Superior temporal gyrus (tissue), 1 donor: ENCODE measurements around the gene ADAMTS17.

ENCODE experiments used
- DNase-seq: peaks from one replicate; pipeline ENCODE4 v3.0.0-alpha.2; 2016; ENCODE audit errors: extremely low spot score

ADAMTS17 gene

GRCh38 chr15:100108846-100109245, 232.9 kb downstream of the ADAMTS17 start:
- no peak for DNase-seq

- no peak for DNase-seq
Observed at GRCh38 chr15:100108346-100108745, 233.4 kb downstream of the ADAMTS17 start.

DNA sequence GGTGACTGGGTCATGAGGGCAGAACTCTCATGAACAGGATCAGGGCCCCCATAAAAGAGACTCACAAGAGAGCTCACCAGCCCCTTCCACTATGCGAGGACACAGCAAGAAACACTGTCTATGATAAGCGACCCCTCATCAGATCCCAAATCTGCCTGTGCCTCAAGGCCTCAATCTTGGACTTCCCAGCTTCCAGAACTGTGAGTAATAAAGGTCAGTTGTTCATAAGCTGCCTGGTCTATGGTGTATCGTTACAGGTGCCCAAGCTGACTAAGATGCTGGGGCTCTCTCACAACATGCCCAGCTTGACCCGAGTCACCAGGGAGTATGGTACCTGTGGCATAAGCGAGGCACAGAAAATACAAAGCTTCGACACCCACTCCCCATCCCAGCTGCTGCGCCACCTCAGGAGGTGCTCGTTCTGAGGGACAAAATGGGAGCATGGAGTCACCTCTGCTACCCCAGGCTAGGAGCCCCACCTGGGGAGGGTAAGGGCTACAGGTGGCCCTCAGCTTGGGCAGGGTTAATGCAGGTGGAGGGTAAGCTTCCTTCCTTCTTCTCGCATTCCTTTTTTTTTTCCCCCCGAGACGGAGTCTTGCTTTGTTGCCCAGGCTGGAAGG, 234.1 kb downstream of the ADAMTS17 start:
- DNase-seq: no peak

DNA sequence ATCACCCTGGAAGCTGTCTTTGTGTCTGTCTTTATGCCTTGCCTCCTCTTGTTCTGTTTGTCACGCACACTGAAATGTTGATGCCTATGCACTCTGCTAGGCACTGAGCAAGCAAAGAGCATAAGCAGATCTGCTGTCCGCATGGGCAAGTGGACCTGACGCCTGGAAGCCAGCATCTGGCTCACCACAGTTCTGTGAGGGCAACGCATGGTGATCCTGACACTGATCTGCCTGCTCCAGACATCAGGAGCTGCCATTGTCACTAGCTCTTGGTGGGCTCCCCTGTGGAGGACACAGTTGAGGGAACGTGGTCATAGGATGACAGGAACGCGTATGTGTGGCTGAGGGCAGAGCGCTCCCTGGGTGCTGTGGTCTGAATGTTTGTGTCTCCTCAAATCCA, 234.6 kb downstream of the ADAMTS17 start:
- no peak for DNase-seq

GRCh38 chr15:100106732-100107131, 235.0 kb downstream of the ADAMTS17 start:
- DNase-seq: no peak

- DNase-seq: no peak
Observed at GRCh38 chr15:100105101-100105500, 236.7 kb downstream of the ADAMTS17 start.

- no peak for DNase-seq
Observed at GRCh38 chr15:100104245-100104644, 237.5 kb downstream of the ADAMTS17 start.

DNA sequence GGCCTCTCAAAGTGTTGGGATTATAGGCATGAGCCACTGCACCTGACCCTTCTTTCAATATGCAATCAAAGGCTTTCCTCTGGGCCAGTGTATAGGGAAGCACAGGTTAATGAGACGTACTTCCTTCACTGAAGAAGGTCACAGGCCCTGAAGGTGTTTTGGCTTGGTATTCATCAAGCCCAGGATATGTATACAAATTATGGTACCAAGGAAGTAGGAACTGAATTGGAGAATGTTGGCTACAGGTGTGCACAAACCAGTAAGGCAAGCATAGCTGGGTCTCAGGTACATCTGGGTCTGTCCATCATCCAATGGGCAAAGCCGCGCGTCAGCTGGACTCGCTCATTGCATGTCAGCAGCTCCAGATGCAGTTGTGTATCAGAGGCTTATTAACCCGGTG, 237.9 kb downstream of the ADAMTS17 start:
- DNase-seq: no peak

DNA sequence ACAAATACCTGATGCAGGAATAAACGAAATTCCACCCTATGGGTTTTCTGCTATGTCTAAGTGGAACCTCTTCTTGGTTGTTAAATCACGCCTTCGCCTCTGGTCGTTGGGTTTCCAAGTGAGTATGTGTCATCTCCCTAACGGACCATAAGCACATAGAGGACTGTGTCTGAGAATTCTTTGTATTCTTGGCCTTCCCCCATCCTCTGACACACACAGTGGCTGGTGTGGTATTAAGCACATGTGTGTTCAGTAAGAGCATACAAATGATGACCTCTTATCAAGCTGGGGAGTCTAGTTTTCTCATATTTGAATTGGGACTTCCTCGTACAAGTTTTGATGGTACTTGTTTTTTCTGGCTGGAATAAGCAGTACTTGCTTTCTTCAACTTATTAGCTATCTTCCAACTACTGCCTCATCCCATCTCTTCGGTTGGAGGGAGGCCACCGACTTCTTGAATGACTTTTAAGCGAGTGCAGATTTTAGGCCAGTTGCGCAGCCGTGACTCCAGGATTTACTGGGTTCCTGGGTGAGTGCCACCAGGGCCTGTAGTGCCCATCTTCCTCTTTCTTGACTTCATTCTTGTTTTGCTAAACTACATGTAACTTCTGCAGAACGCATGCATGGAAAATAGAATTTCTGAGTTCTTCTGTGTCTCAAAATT, 240.2 kb downstream of the ADAMTS17 start:
- DNase-seq: no peak

DNA sequence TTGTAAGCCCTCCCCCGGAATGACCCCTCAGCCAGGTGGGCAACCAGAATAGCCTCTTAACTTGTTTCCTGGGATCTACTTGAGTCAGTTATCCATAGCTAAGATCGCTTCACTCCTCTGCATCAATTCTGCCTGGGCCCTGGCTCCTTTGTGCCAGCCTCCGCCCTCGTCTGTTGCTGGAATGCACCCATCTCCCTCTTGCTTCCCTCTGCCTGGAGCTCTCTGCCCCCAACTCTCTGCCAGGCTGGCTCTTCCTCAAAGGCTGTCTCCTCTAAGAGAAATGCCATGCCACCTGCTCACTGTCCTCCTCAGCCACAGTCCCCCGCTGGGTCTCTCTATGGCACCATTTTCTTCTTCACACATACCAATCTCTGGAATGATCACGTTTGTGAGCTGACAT, 240.8 kb downstream of the ADAMTS17 start:
- no peak for DNase-seq

DNA sequence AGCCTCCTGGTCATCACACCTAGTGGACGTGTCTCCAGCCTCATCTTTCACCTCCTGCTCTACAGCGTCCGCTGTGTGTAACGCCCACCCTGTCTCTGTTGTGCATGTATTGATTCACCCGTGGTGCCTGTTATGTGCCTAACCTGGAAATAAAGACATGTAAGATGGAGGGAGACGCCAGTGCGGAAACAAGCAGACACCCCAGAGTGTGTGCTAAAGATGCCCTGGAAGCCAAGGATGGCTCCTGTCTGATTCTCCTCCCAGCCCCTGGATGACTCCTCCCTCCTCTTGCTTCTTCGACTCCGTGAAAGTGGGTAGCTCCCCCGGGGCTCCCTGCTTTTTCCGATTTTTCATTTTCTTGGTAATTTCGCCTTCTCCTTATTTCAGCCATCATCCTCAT, 241.8 kb downstream of the ADAMTS17 start:
- no peak for DNase-seq

DNA sequence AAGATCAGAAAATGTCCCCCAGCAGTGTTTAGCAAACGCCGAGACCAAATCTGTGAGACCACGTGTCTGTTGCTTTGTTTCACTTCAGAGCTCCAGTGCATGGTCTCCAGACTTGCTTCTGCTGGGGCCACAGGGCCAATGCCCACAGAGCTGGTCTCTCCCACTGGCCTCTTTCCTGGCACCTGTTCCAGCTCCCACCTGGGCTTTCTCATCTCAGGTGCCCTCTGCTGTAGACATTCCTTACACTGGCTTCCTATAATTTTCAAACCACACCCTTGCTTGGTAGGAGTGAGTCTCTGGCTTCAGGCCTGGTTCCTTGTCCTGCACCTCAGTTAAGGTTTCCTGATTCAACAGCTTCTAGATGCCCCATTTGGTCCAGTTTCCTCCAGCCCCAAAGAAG, 243.1 kb downstream of the ADAMTS17 start:
- no peak for DNase-seq

GRCh38 chr15:100097342-100098127, 244.2 kb downstream of the ADAMTS17 start:
- no peak for DNase-seq

GRCh38 chr15:100096700-100097099, 245.1 kb downstream of the ADAMTS17 start:
- DNase-seq: no peak

DNA sequence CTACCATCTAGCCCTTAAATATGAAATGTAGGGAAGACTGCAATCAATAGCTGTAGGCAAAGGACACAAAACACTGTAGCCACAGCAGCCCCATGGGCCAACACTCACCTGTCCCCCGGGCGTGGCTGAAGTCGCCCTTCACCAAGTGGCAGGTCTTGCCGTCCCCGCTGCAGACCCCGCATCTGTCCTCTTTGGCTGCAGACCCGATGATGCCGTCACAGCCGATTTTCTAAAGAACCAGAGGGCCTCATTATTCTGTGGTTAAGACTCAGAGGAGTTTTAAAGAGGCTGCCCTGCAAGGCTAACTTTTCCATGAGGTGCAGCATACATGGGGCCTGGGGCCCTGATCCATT, 245.6 kb downstream of the ADAMTS17 start:
- no peak for DNase-seq

- DNase-seq: no peak
Observed at GRCh38 chr15:100095541-100096247, 246.1 kb downstream of the ADAMTS17 start.

GRCh38 chr15:100094127-100094510, 247.7 kb downstream of the ADAMTS17 start:
- DNase-seq: no peak

- DNase-seq: no peak
Observed at GRCh38 chr15:100093211-100094126, 248.3 kb downstream of the ADAMTS17 start.

GRCh38 chr15:100092034-100092433, 249.7 kb downstream of the ADAMTS17 start:
- DNase-seq: no peak

- DNase-seq: no peak
Observed at GRCh38 chr15:100090411-100090810, 251.4 kb downstream of the ADAMTS17 start.
